Calu3 (cell line): ENCODE measurements around the gene SDK2. TPM values are rescaled to one million over a fixed set of nuclear protein-coding genes. Genes with fewer than 3 reads are reported as not detected.

Experiments
- BruUV-seq: library from RNA; stranded (reverse); fragments of 400-500 nt; replicated peaks from 2 replicates; lab custom pipeline; 2021; lab: Mats Ljungman, UMichigan
- CTCF ChIA-PET: fragments of 300-600 bp; sonication (Branson Sonifier 250); formaldehyde crosslinking; loops from one replicate; lab custom pipeline; 2022; ENCODE audit warnings: antibody characterized with exemption; lab: Charles Lee
- DNase-seq: peaks from one replicate; pipeline ENCODE4 v3.0.0; 2022
- H3K27ac Mint-ChIP-seq: one replicate; pipeline ENCODE4 v1.8.0; 2022; ENCODE audit warnings: mixed read lengths; ENCODE audit not compliant: unreplicated experiment
- H3K27me3 Mint-ChIP-seq: one replicate; pipeline ENCODE4 v1.8.0; 2022; ENCODE audit warnings: mixed read lengths; ENCODE audit not compliant: unreplicated experiment
- H3K36me3 Mint-ChIP-seq: one replicate; pipeline ENCODE4 v1.8.0; 2022; ENCODE audit warnings: mild to moderate bottlenecking, moderate library complexity, mixed read lengths; ENCODE audit not compliant: insufficient read depth, unreplicated experiment
- H3K4me1 Mint-ChIP-seq: one replicate; pipeline ENCODE4 v1.8.0; 2022; ENCODE audit warnings: mild to moderate bottlenecking, low read depth, mixed read lengths; ENCODE audit not compliant: unreplicated experiment
- H3K4me3 Mint-ChIP-seq: one replicate; pipeline ENCODE4 v1.8.0; 2022; ENCODE audit warnings: mild to moderate bottlenecking, low read depth, moderate library complexity, mixed read lengths; ENCODE audit not compliant: unreplicated experiment
- H3K9me3 Mint-ChIP-seq: one replicate; pipeline ENCODE4 v1.8.0; 2022; ENCODE audit warnings: low read depth, mixed read lengths; ENCODE audit not compliant: unreplicated experiment
- intact Hi-C: fragments of 100-400 bp; cut with micrococcal nuclease; formaldehyde crosslinking; loops from one replicate; pipeline ENCODE4 v1.10.0; 2022; ENCODE audit not compliant: unreplicated experiment
- total RNA-seq: library from RNA; stranded (reverse); gene quantifications from 2 replicates; pipeline ENCODE4 v1.2.3, GENCODE V29; 2022
- TF ChIP-seq, protein P1 (sequence below): fragments of 200-600 bp; IDR thresholded peaks from one replicate; pipeline ENCODE4 v1.8.0; 2022; ENCODE audit warnings: antibody characterized with exemption; ENCODE audit not compliant: unreplicated experiment

The SDK2 gene
- total RNA-seq, 1 experiment from 2014 or later: not detected

DNA sequence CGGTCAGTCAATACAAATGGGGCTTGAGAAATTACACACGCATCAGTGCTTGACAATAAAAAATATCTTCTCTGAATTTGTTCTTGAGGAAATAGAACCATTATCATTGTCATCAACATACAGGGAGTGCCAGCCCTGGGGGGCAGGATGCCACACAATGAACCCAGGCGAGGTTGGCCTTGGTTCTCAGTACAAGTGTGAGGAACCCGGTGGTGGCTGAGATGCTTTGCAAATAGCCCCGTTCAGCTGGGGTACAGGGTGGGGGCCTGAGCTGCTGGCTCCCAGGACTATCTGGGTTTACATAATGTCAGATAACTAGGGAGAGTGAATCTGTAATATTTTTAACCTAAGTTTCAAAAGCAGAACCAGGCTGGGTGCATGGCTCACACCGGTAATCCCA, 219.7 kb downstream of the SDK2 start:
- TF ChIP-seq, protein P1, sequence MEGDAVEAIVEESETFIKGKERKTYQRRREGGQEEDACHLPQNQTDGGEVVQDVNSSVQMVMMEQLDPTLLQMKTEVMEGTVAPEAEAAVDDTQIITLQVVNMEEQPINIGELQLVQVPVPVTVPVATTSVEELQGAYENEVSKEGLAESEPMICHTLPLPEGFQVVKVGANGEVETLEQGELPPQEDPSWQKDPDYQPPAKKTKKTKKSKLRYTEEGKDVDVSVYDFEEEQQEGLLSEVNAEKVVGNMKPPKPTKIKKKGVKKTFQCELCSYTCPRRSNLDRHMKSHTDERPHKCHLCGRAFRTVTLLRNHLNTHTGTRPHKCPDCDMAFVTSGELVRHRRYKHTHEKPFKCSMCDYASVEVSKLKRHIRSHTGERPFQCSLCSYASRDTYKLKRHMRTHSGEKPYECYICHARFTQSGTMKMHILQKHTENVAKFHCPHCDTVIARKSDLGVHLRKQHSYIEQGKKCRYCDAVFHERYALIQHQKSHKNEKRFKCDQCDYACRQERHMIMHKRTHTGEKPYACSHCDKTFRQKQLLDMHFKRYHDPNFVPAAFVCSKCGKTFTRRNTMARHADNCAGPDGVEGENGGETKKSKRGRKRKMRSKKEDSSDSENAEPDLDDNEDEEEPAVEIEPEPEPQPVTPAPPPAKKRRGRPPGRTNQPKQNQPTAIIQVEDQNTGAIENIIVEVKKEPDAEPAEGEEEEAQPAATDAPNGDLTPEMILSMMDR: no peak
- CTCF ChIA-PET: no interaction called here
- BruUV-seq: no TSS peak
- no peaks in the 10 kb centered on the region for H3K4me1 Mint-ChIP-seq
- H3K36me3 Mint-ChIP-seq: no peaks in the 10 kb centered on the region
- intact Hi-C loops: loop anchor here (5.0 to 10.0 kb wide), 2 partner anchors 167 to 750 kb away; no protein-coding TSS in a partner anchor
- H3K27me3 Mint-ChIP-seq: peaks cover 19% of the 10 kb centered on the region
- H3K27ac Mint-ChIP-seq: no peak overlapping the region
- no peaks in the 10 kb centered on the region for H3K9me3 Mint-ChIP-seq
- H3K4me3 Mint-ChIP-seq: no peak overlapping the region
- no peak for DNase-seq

DNA sequence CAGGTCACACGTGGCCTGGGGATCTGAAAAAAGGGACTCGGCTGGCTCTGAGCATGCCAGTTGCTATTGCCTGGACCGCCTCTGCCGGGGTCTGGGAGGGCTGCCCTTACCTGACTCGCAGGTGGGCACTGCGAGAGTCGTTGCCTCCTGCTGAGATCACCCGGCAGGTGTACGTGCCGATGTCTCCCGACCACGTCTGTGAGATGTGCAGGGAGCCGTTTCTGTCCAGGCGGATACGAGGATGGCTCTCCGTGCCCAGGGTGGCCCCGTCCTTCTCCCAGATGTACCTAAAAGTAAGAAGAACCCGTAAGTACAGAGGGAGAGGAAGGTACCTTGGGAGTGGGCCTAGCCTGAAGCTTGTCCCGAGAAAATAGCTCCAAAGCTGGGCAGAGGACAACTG, 220.4 kb downstream of the SDK2 start:
- Mint-ChIP-seq H3K36me3 (no peaks in the 10 kb centered on the region), H3K4me3 (no peak overlapping the region), H3K27me3 (peaks cover 25% of the 10 kb centered on the region), H3K27ac (no peak overlapping the region), H3K4me1 (no peaks in the 10 kb centered on the region), H3K9me3 (no peaks in the 10 kb centered on the region)
- intact Hi-C loops: loop anchor here (5.0 to 10.0 kb wide), 2 partner anchors 167 to 751 kb away; no protein-coding TSS in a partner anchor
- TF ChIP-seq, protein P1: no peak
- DNase-seq: no peak
- BruUV-seq: no TSS peak
- CTCF ChIA-PET: no interaction called here

DNA sequence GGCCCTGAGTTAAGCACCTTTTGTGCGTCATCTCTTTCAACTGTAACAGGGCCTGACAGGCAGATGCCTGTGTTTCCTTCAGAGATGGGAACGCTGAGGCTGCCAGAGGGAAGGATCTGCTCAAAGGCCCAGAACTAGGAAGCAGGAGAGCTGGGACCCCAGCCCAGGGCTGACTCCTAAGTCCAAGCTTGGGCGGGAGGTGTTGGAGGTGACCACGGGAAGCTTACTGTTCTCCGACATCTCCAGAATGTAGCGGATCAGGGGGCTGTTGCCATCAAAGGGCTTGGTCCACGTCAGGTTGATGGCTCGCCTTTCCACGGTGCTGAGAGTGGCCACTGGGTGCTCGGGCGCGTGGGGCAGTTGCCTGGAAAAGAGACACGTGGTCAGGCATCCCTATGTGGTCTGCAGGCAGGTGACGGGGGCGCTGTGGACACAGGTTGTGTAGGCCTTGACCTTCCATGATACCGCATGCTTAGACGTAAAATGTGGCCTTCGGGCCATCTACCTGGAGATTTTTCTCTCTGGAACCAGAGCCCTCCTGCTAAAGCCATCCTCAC, 221.0 kb downstream of the SDK2 start:
- no peaks in the 10 kb centered on the region for H3K4me1 Mint-ChIP-seq
- no TSS peak for BruUV-seq
- no peaks in the 10 kb centered on the region for H3K9me3 Mint-ChIP-seq
- TF ChIP-seq, protein P1: no peak
- DNase-seq: no peak
- CTCF ChIA-PET: no interaction called here
- no peak overlapping the region for H3K4me3 Mint-ChIP-seq
- intact Hi-C loops: loop anchor here (5.0 to 10.0 kb wide), 2 partner anchors 166 to 752 kb away; no protein-coding TSS in a partner anchor
- peaks cover 31% of the 10 kb centered on the region for H3K27me3 Mint-ChIP-seq
- H3K36me3 Mint-ChIP-seq: no peaks in the 10 kb centered on the region
- no peak overlapping the region for H3K27ac Mint-ChIP-seq

DNA sequence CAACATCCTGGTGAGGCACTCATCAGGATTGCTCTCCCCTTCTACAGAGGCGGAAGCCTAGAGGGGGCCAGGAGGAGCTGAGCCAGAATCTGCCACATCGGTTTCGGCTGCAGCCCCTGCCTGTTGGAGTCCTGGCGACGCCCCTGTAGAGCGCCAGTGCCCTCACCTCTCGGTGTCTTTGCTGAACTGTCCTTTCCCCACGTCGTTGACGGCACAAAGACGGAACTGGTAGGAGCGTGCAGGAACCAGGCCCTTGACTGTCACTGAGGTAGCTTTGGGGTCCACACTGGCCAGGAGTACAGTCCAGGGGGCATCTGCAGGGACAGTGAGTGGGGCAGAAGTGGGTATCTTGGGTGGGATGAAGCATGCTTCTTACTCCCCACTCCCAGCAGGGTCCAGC, 222.1 kb downstream of the SDK2 start:
- intact Hi-C loops: loop anchor here (5.0 to 10.0 kb wide), 2 partner anchors 165 to 753 kb away; no protein-coding TSS in a partner anchor
- no peaks in the 10 kb centered on the region for H3K36me3 Mint-ChIP-seq
- TF ChIP-seq, protein P1: no peak
- no peak for DNase-seq
- H3K27ac Mint-ChIP-seq: no peak overlapping the region
- no peak overlapping the region for H3K4me3 Mint-ChIP-seq
- BruUV-seq: no TSS peak
- H3K27me3 Mint-ChIP-seq: peaks cover 32% of the 10 kb centered on the region
- no peaks in the 10 kb centered on the region for H3K9me3 Mint-ChIP-seq
- H3K4me1 Mint-ChIP-seq: no peaks in the 10 kb centered on the region
- CTCF ChIA-PET: interaction anchor here (0.7 kb wide), 1 partner anchor 633 kb away, joined by 3 read pairs; no protein-coding TSS in a partner anchor
